Ishikawa (cell line): ENCODE data around the gene PSEN1.

ENCODE experiments used
- CEBPB ChIP-seq: IDR thresholded peaks from 2 replicates; pipeline ENCODE4 v1.6.1; 2012
- CREB1 ChIP-seq: IDR thresholded peaks from 2 replicates; pipeline ENCODE4 v1.6.1; 2012; ENCODE audit warnings: low read depth
- EGR1 ChIP-seq: IDR thresholded peaks from 2 replicates; pipeline ENCODE4 v1.6.1; 2012
- EP300 ChIP-seq: IDR thresholded peaks from 2 replicates; pipeline ENCODE4 v1.6.1; 2012; ENCODE audit warnings: borderline replicate concordance
- FOXM1 ChIP-seq: IDR thresholded peaks from 2 replicates; pipeline ENCODE4 v1.6.1; 2012; ENCODE audit warnings: low read depth, borderline replicate concordance
- MAX ChIP-seq: IDR thresholded peaks from 2 replicates; pipeline ENCODE4 v1.6.1; 2012
- NFIC ChIP-seq: IDR thresholded peaks from 2 replicates; pipeline ENCODE4 v1.6.1; 2012
- RAD21 ChIP-seq: IDR thresholded peaks from 2 replicates; pipeline ENCODE4 v1.6.1; 2012; ENCODE audit warnings: low read depth
- REST ChIP-seq: IDR thresholded peaks from 2 replicates; pipeline ENCODE4 v1.6.1; 2012; ENCODE audit warnings: low read depth, mild to moderate bottlenecking
- TAF1 ChIP-seq: IDR thresholded peaks from 2 replicates; pipeline ENCODE4 v1.6.1; 2012; ENCODE audit warnings: low read depth, mild to moderate bottlenecking
- TCF12 ChIP-seq: IDR thresholded peaks from 2 replicates; pipeline ENCODE4 v1.6.1; 2012; ENCODE audit warnings: low read depth
- TEAD4 ChIP-seq: IDR thresholded peaks from 2 replicates; pipeline ENCODE4 v1.6.1; 2012
- USF1 ChIP-seq: IDR thresholded peaks from 2 replicates; pipeline ENCODE4 v1.6.1; 2012
- YY1 ChIP-seq: IDR thresholded peaks from 2 replicates; pipeline ENCODE4 v1.6.1; 2012; ENCODE audit warnings: low read depth
- ZBTB7A ChIP-seq: IDR thresholded peaks from 2 replicates; pipeline ENCODE4 v1.6.1; 2012; ENCODE audit warnings: low read depth

PSEN1 gene

GRCh38 chr14:73242357-73242901 is 106.1 kb downstream of the PSEN1 start:
- TF ChIP-seq YY1 (no peak), REST (no peak), EGR1 (no peak), TAF1 (no peak), CREB1 (no peak), CEBPB (no peak), EP300 (no peak), ZBTB7A (no peak), FOXM1 (no peak), USF1 (no peak), NFIC (no peak), TCF12 (no peak), MAX (no peak), TEAD4 (no peak)

- TF ChIP-seq CREB1 (no peak), NFIC (no peak), ZBTB7A (no peak), TEAD4 (no peak), FOXM1 (no peak), REST (no peak), TAF1 (no peak), YY1 (no peak), MAX (no peak), USF1 (no peak)
Observed at GRCh38 chr14:73243341-73243740, 107.0 kb downstream of the PSEN1 start.

- TF ChIP-seq NFIC = no peak
- TF ChIP-seq YY1 = no peak
- TF ChIP-seq TAF1 = no peak
- no peak for TF ChIP-seq CREB1
- no peak for TF ChIP-seq REST
- TF ChIP-seq EP300 = no peak
- no peak for TF ChIP-seq CEBPB
- no peak for TF ChIP-seq TCF12
- no peak for TF ChIP-seq MAX
- TF ChIP-seq USF1 = no peak
- no peak for TF ChIP-seq FOXM1
Observed at GRCh38 chr14:73243748-73244147, 107.4 kb downstream of the PSEN1 start.

- TF ChIP-seq NFIC (no peak), EP300 (no peak), CEBPB (no peak), REST (no peak), USF1 (no peak), EGR1 (no peak), TEAD4 (no peak), RAD21 (no peak), TCF12 (no peak), CREB1 (no peak), MAX (no peak), TAF1 (no peak), YY1 (no peak), FOXM1 (no peak), ZBTB7A (no peak)
Observed at GRCh38 chr14:73244541-73245290, 108.4 kb downstream of the PSEN1 start.
